ENCODE results near the gene HCST. TPM values are rescaled to one million over a fixed set of nuclear protein-coding genes. Genes with fewer than 3 reads are reported as not detected.

The HCST gene
- total and polyA plus RNA-seq, 2 donors from 2014 or later: 10.6 to 16.7 TPM

DNA sequence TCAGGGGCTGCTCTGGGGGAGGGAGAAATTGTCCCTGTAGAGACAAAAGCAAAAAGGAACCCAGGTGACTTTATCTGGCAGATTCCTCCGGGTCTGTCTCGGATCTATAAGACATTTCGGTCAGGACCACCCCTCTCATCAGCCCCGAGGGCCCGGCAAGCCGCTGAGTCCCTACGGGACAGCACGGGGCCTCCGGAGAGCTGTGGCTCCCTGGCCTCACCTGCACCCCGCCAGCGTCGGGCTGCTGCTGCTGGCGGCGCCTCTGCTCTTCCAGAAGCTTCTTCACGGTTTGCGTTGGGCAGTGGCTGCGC is 3.9 kb upstream of the HCST start:
- Histone ChIP-seq H3K4me3 (ENCODE audit: low read length in 3 of 3) (peak overlapping the region in 2 of 3 donors; percentile 62 to 78), H3K27me3 (ENCODE audit: control insufficient read depth, insufficient read depth, low read length) (no peaks in the 10 kb centered on the region), H3K27ac (ENCODE audit: low read depth in 2 of 2, low read length in 2 of 2) (peak overlapping the region; percentile 43 to 69), H3K9ac (ENCODE audit: low read length in 3 of 3) (peak overlapping the region in 1 of 3 donors; percentile 77), H3K4me1 (ENCODE audit: control insufficient read depth in 2 of 3, insufficient read depth in 2 of 3, low read depth in 1 of 3, low read length in 3 of 3) (peaks cover 0 to 7% (median 0%) of the 10 kb centered on the region in 3 donors), H3K36me3 (ENCODE audit: control insufficient read depth in 2 of 3, insufficient read depth in 3 of 3, low read length in 3 of 3) (no peaks in the 10 kb centered on the region), H3K9me3 (ENCODE audit: control insufficient read depth in 2 of 3, insufficient read depth in 1 of 3, low read length in 3 of 3) (no peaks in the 10 kb centered on the region)
- peak in 1 of 5 donors; percentile 45 for DNase-seq
- intact Hi-C loops (cut with DNase I): no loop called here
- TF ChIP-seq, protein P1, sequence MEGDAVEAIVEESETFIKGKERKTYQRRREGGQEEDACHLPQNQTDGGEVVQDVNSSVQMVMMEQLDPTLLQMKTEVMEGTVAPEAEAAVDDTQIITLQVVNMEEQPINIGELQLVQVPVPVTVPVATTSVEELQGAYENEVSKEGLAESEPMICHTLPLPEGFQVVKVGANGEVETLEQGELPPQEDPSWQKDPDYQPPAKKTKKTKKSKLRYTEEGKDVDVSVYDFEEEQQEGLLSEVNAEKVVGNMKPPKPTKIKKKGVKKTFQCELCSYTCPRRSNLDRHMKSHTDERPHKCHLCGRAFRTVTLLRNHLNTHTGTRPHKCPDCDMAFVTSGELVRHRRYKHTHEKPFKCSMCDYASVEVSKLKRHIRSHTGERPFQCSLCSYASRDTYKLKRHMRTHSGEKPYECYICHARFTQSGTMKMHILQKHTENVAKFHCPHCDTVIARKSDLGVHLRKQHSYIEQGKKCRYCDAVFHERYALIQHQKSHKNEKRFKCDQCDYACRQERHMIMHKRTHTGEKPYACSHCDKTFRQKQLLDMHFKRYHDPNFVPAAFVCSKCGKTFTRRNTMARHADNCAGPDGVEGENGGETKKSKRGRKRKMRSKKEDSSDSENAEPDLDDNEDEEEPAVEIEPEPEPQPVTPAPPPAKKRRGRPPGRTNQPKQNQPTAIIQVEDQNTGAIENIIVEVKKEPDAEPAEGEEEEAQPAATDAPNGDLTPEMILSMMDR (IDR thresholded peaks at IDR 0.05; ENCODE audit: borderline replicate concordance, extremely low read depth, insufficient read depth): no peak
- FAIRE-seq: no peak

DNA sequence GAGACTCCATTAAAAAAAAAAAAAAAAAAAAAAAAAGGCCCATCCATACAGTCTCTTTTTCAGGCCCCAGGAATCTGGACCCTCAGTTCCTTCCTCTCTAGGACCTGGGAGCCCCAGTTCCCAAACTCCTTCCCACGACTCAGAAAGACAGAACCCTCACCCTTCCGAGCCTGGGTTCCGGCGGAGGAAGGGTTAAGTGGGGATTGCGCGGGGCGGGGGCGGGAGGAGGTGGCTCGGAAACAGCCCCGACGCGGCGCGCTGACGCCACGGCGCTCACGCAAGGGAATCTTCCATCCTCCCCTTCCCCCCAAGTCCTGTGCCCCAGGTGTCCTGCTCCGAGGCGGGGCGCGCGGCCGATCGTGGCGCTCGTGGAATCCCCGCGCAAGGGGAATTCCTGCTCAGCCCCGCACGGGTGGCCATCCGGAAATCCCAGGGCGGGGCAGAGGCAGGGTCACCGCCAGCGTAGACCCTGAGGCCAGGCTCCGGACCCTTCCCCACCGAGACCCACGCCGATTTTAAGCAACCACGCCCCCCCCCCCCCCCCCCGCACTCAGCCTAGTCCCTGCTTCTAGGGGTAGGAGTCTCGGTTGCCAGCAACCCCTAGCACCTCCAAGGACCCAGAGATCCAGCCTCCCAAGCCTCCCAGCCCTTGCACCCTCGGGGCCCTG is 2.6 kb upstream of the HCST start:
- Histone ChIP-seq H3K36me3 (ENCODE audit: control insufficient read depth in 2 of 3, insufficient read depth in 3 of 3, low read length in 3 of 3) (no peaks in the 10 kb centered on the region), H3K4me3 (ENCODE audit: low read length in 3 of 3) (peak overlapping the region; percentile 62 to 78 (median 65)), H3K27ac (ENCODE audit: low read depth in 2 of 2, low read length in 2 of 2) (peak overlapping the region; percentile 84 to 86), H3K9ac (ENCODE audit: low read length in 3 of 3) (peak overlapping the region; percentile 22 to 69 (median 24)), H3K27me3 (ENCODE audit: control insufficient read depth, insufficient read depth, low read length) (no peaks in the 10 kb centered on the region), H3K4me1 (ENCODE audit: control insufficient read depth in 2 of 3, insufficient read depth in 2 of 3, low read depth in 1 of 3, low read length in 3 of 3) (peaks cover 0 to 7% (median 0%) of the 10 kb centered on the region in 3 donors), H3K9me3 (ENCODE audit: control insufficient read depth in 2 of 3, insufficient read depth in 1 of 3, low read length in 3 of 3) (no peaks in the 10 kb centered on the region)
- TF ChIP-seq, protein P1 (IDR thresholded peaks at IDR 0.05; ENCODE audit: borderline replicate concordance, extremely low read depth, insufficient read depth): no peak
- intact Hi-C loops (cut with DNase I): no loop called here
- DNase-seq: peak; percentile 77 to 95 (median 86)
- FAIRE-seq: no peak

DNA sequence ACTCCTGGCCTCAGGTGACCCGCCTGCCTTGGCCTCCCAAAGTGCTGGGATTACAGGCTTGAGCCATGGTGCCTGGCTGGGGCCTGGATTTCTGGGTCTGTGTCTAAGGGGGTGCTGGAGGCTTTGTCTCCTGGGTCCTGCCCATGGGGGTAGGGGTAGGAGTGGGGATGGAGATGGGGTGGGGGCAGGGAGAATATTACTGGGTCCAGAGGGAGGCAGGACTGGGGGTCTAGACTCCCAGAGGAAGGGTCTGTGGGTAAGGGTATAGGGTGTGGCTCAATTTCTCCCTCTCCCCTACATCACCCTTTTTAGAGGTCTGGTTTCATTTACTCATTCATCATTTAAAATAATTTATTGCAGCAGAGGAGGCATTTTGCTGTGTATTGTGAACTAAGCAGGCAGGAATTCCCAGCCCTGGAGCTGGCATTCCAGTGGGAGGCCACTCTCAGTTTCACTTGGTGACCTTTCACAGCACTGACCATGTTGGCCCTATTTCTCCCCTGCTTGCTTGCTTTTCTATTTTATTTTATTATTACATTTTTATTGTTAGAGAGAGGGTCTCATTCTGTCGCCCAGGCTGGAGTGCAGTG is 1.2 kb upstream of the HCST start:
- no peaks in the 10 kb centered on the region for H3K27me3 ChIP-seq (ENCODE audit: control insufficient read depth, insufficient read depth, low read length)
- FAIRE-seq (no peak), DNase-seq (peak in 3 of 5 donors; percentile 34 to 67 (median 46))
- H3K27ac ChIP-seq (ENCODE audit: low read depth in 2 of 2, low read length in 2 of 2): peak overlapping the region; percentile 63 to 84
- intact Hi-C loops (cut with DNase I): no loop called here
- TF ChIP-seq, protein P1 (IDR thresholded peaks at IDR 0.05; ENCODE audit: borderline replicate concordance, extremely low read depth, insufficient read depth): no peak
- no peaks in the 10 kb centered on the region for H3K36me3 ChIP-seq (ENCODE audit: control insufficient read depth in 2 of 3, insufficient read depth in 3 of 3, low read length in 3 of 3)
- H3K4me1 ChIP-seq (ENCODE audit: control insufficient read depth in 2 of 3, insufficient read depth in 2 of 3, low read depth in 1 of 3, low read length in 3 of 3): peaks cover 0 to 7% (median 0%) of the 10 kb centered on the region in 3 donors
- H3K9me3 ChIP-seq (ENCODE audit: control insufficient read depth in 2 of 3, insufficient read depth in 1 of 3, low read length in 3 of 3): no peaks in the 10 kb centered on the region
- no peak overlapping the region for H3K4me3 ChIP-seq (ENCODE audit: low read length in 3 of 3)
- no peak overlapping the region for H3K9ac ChIP-seq (ENCODE audit: low read length in 3 of 3)

All from kidney (tissue), 14 donors.